Progenitor cell of endocrine pancreas (in vitro differentiated cells): ENCODE results near the gene FGF5. TPM values are rescaled to one million over a fixed set of nuclear protein-coding genes. Genes with fewer than 3 reads are reported as not detected.
"Not testable (repeated sequence)": the region's sequence is repeated elsewhere in the genome, so short reads cannot be mapped to it uniquely, and the experiment has no call there.

ENCODE experiments used
- DNase-seq: peaks from one replicate; pipeline ENCODE4 v3.0.0; 2021; ENCODE audit warnings: low spot score; ENCODE audit not compliant: unreplicated experiment
- H3K27ac Mint-ChIP-seq: 2 replicates; pipeline ENCODE4 v1.8.0; 2021; ENCODE audit warnings: mild to moderate bottlenecking, moderate library complexity, mixed read lengths
- H3K27me3 Mint-ChIP-seq: 2 replicates; pipeline ENCODE4 v1.8.0; 2021; ENCODE audit warnings: mixed read lengths
- H3K36me3 Mint-ChIP-seq: 2 replicates; pipeline ENCODE4 v1.8.0; 2022; ENCODE audit warnings: mixed read lengths; ENCODE audit not compliant: insufficient read depth
- H3K4me1 Mint-ChIP-seq: 2 replicates; pipeline ENCODE4 v1.8.0; 2021; ENCODE audit warnings: low read depth, mixed read lengths
- H3K4me3 Mint-ChIP-seq: 2 replicates; pipeline ENCODE4 v1.8.0; 2021; ENCODE audit warnings: low read depth, mild to moderate bottlenecking, moderate library complexity, mixed read lengths
- H3K9me3 Mint-ChIP-seq: 2 replicates; pipeline ENCODE4 v1.8.0; 2021; ENCODE audit warnings: low read depth, mixed read lengths
- total RNA-seq: library from RNA; stranded (reverse); gene quantifications from 2 replicates; pipeline ENCODE4 v1.2.1, GENCODE V29; 2021
- TF ChIP-seq, protein P1 (sequence below): fragments of 200-600 bp; sonication (generic); IDR thresholded peaks from one replicate; pipeline ENCODE4 v1.5.0; 2021; ENCODE audit warnings: antibody characterized with exemption, mild to moderate bottlenecking; ENCODE audit not compliant: unreplicated experiment

Gene FGF5
- total RNA-seq, 1 donor from 2014 or later = 0.14 TPM

DNA sequence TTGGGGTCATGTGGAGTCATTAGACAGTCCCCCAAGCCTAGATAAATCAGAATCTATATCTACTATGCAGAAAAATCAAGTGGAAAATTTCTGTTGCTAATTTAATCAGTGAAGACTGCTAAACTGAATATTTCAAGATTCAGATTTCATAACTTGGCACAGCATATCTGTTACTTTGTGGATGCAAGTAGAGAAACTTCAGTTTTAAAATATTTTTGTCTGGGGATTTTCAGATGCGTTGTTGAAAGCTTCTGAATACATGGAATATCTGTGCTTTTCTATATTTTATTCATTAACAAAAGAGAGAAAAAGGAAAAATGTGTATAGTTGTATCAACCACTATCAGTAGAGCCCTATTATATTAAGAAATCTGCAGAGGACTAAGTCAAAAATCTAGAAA is 4.4 kb downstream of the FGF5 start:
- no peak overlapping the region for H3K4me3 Mint-ChIP-seq
- TF ChIP-seq, protein P1, sequence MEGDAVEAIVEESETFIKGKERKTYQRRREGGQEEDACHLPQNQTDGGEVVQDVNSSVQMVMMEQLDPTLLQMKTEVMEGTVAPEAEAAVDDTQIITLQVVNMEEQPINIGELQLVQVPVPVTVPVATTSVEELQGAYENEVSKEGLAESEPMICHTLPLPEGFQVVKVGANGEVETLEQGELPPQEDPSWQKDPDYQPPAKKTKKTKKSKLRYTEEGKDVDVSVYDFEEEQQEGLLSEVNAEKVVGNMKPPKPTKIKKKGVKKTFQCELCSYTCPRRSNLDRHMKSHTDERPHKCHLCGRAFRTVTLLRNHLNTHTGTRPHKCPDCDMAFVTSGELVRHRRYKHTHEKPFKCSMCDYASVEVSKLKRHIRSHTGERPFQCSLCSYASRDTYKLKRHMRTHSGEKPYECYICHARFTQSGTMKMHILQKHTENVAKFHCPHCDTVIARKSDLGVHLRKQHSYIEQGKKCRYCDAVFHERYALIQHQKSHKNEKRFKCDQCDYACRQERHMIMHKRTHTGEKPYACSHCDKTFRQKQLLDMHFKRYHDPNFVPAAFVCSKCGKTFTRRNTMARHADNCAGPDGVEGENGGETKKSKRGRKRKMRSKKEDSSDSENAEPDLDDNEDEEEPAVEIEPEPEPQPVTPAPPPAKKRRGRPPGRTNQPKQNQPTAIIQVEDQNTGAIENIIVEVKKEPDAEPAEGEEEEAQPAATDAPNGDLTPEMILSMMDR = no peak
- no peaks in the 10 kb centered on the region for H3K36me3 Mint-ChIP-seq
- no peak for DNase-seq
- no peaks in the 10 kb centered on the region for H3K9me3 Mint-ChIP-seq
- H3K27ac Mint-ChIP-seq = no peak overlapping the region
- peaks cover 57% of the 10 kb centered on the region for H3K27me3 Mint-ChIP-seq
- peaks cover 8% of the 10 kb centered on the region for H3K4me1 Mint-ChIP-seq

DNA sequence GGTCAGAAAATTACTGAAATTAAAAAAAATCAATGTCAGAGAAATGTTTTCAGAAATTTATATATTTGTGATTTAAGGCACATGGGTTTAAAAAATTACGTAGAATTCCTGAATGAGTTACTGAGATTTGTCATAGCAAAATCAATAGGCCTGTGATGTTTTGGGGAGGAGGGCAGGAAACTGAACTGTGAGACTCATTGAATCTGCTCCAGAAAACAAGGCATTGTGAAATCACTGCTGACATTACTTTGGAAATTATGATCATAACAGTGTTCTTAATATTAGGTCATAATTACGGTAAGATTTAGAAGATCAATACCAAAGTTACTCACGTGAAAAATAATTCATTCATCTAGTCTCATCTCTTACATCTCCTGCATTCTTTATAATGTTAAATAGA is 5.3 kb downstream of the FGF5 start:
- peaks cover 4% of the 10 kb centered on the region for H3K4me1 Mint-ChIP-seq
- no peak for DNase-seq
- H3K27me3 Mint-ChIP-seq = peaks cover 48% of the 10 kb centered on the region
- TF ChIP-seq, protein P1 = no peak
- no peaks in the 10 kb centered on the region for H3K36me3 Mint-ChIP-seq
- no peaks in the 10 kb centered on the region for H3K9me3 Mint-ChIP-seq
- H3K27ac Mint-ChIP-seq = no peak overlapping the region
- H3K4me3 Mint-ChIP-seq = no peak overlapping the region

DNA sequence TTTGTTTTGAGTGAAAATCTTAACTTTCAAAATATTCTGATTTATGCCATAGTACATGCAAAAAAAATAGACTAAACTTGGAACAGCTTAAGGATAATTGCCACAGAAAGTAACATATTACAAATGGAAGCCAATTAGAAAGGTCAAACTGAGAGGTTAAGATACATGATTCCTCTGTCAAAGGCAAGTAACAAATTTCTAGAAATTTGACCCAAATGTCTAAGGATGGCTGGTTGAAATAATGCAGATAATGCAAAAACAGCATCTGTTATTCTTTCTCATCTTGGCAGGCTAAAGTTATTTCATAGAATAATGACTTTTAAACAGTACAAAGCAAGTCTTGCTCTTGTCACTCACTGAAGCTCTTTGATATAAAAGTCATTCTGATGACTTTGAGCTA is 10.5 kb downstream of the FGF5 start:
- Mint-ChIP-seq H3K27ac (no peak overlapping the region), H3K27me3 (peaks cover 2% of the 10 kb centered on the region), H3K36me3 (no peaks in the 10 kb centered on the region), H3K4me3 (no peak overlapping the region), H3K4me1 (peaks cover 15% of the 10 kb centered on the region), H3K9me3 (no peaks in the 10 kb centered on the region)
- TF ChIP-seq, protein P1 = no peak
- no peak for DNase-seq

DNA sequence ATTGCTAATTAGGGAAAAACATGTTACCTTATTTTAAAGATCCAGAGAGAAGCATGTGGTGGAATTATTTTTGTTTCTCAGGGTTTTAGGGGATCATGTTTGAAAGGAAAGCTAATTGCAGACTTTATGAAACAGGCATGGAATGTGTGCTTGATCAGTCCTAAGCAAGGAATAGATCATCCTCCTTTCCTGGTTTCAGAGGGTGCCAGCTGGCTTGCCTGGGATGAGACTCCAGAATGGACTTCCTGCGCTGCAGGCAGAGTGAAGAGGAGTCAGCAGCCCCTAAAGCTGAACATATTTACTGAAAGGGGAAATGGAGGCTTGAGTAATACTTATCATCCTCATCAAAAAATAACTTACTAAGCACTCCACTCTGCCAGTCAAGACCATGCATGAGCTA is 13.3 kb downstream of the FGF5 start:
- no peak for DNase-seq
- H3K4me3 Mint-ChIP-seq = no peak overlapping the region
- TF ChIP-seq, protein P1 = no peak
- peaks cover 2% of the 10 kb centered on the region for H3K27me3 Mint-ChIP-seq
- H3K4me1 Mint-ChIP-seq = peaks cover 15% of the 10 kb centered on the region
- H3K9me3 Mint-ChIP-seq = no peaks in the 10 kb centered on the region
- no peak overlapping the region for H3K27ac Mint-ChIP-seq
- no peaks in the 10 kb centered on the region for H3K36me3 Mint-ChIP-seq

DNA sequence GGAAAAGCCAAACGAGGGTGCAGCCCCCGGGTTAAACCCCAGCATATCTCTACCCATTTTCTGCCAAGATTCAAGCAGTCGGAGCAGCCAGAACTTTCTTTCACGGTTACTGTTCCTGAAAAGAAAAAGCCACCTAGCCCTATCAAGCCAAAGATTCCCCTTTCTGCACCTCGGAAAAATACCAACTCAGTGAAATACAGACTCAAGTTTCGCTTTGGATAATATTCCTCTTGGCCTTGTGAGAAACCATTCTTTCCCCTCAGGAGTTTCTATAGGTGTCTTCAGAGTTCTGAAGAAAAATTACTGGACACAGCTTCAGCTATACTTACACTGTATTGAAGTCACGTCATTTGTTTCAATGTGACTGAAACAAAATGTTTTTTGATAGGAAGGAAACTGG is 20.0 kb downstream of the FGF5 start:
- no peaks in the 10 kb centered on the region for H3K36me3 Mint-ChIP-seq
- peaks cover 10% of the 10 kb centered on the region for H3K27me3 Mint-ChIP-seq
- DNase-seq = no peak
- no peaks in the 10 kb centered on the region for H3K9me3 Mint-ChIP-seq
- TF ChIP-seq, protein P1 = no peak
- H3K4me3 Mint-ChIP-seq = no peak overlapping the region
- H3K27ac Mint-ChIP-seq = peak overlapping the region; percentile 52
- H3K4me1 Mint-ChIP-seq = no peaks in the 10 kb centered on the region

DNA sequence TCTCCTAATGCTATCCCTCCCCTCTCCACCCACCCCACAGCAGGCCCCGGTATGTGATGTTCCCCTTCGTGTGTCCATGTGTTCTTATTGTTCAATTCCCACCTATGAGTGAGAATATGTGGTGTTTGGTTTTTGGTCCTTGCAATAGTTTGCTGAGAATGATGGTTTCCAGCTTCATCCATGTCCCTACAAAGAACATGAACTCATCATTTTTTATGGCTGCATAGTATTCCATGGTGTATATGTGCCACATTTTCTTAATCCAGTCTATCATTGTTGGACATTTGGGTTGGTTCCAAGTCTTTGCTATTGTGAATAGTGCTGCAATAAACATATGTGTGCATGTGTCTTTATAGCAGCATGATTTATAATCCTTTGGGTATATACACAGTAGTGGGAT is 24.2 kb downstream of the FGF5 start:
- not testable (repeated sequence) for H3K27ac Mint-ChIP-seq, H3K4me1 Mint-ChIP-seq, H3K4me3 Mint-ChIP-seq, H3K36me3 Mint-ChIP-seq, H3K27me3 Mint-ChIP-seq, H3K9me3 Mint-ChIP-seq, DNase-seq
